NCI-H2171 treated with DMSO at 0.1 percent for 48 hours (cell line): ENCODE measurements around the gene ZNF8.
"Not testable (repeated sequence)": the region's sequence is repeated elsewhere in the genome, so short reads cannot be mapped to it uniquely, and the experiment has no call there.

Experiments used
- DNase-seq: peaks from one replicate; lab custom pipeline; 2025; lab: John Stamatoyannopoulos, UW

Gene ZNF8

DNA sequence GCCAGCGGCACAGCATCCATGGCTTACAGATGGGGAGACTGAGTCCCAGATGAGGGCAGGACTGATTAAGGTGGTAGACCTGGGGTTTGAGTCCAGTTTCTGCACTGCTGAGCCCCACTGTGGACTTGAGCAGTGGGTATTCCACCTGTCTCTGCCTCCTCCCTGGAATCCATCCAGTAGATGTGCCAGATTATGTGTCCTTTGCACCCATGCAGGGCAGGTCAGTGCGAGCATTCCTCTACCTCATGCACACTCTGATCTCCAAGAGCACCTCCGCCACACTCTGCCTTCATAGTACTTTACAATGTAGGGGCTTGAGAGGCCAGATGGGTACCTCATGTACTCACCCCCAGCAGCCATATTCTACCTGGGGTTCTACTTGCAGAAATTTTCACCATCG is 58.1 kb downstream of the ZNF8 start:
- no peak for DNase-seq

DNA sequence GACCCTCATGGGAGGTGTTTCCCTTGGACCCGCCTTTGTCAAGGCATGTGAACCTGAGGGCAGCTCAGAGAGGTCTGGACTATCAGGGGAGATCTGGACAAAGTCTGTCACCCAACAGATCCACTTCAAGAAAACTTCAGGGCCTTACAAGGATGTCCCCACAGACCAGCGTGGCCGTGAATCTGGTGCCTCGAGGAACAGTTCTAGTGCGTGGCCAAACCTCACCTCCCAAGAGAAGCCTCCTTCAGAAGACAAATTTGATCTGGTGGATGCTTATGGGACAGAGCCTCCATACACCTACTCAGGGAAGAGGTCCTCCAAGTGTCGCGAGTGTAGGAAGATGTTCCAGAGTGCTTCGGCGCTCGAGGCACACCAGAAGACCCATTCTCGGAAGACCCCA is 59.6 kb downstream of the ZNF8 start:
- DNase-seq = no peak

DNA sequence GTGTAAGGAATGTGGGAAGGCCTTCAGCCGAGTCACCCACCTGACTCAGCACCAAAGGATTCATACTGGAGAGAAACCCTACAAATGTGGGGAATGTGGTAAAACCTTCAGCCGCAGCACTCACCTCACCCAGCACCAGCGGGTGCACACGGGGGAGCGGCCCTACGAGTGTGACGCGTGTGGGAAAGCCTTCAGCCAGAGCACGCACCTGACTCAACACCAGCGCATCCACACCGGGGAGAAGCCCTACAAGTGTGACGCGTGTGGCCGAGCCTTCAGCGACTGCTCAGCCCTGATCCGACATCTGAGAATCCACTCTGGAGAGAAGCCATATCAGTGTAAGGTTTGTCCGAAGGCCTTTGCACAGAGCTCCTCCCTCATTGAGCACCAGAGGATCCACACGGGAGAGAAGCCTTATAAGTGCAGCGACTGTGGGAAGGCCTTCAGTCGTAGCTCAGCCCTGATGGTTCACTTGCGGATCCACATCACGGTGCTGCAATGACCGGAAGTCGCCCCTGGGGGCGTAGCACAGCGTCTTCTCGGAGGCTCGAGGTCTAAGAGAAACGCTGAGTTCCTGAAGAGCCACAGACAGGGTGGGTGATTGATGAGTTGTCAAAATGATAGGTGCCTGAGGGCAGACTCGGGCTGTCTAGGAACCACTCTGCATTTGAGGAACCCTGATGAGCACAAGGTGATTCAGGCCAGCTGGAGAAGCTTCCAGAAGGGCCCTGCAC is 60.2 kb downstream of the ZNF8 start:
- DNase-seq = no peak

DNA sequence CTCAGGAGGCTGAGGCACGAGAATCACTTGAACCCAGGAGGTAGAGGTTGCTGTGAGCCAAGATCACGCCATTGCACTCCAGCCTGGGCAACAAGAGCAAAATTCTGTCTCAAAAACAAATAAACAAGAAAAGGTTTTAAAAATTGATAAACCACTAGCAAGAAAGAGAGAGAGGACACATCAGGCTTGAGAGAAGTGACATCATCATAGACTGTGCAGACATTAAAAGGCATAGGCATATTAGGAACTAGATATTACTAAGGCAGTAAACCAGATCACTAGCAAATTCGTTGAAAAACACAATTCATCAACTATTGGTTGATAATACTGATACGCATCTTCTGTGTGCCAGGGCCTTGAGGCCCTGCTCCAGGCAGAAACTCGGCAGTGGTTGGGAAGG is 66.8 kb downstream of the ZNF8 start:
- no peak for DNase-seq

DNA sequence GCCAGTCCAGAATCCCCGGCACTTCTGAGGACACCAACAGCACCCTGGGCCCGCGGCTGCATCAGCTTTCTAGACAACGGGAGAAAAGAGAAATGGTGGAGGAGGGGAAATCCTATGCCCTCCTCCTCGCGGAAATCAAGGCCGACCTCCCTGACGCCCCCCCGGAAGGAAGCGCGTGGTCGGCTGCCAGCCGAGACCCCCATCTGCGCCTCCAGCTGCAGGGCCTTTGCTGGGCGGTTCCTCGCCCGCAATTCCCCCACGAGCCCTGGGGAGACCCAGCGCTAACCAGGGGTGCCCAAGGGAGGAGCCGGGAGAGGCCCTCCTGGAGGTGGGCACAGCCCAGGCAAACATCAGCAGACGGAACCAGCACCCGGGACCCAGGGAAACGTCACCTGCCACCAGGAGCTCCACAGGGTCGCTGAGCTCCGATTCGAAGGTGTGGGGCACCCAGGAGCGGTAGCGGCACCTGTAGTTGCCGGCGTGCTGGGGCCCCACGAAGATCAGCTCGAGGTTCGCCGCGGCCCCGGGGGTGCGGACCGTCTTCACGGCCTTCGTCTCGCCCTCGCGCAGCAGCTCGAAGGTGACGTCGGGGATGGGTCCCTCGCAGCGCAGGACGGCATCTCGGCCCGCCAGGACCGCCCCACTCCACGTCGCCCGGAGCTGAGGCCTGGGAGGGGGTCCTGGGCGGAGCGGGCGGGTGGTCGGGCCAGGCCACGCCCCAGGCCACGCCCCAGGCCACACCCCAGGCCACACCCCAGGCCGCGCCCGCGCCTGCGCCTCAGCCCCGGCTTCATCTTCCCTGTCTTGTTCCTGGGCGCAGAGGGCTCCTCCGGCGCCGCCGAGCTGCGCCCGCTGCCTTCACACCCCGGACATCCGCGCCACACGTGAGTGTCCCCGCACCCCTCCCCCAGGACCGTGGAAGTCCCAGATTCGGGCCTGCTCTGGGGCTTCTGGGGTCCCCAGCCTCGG is 68.5 kb downstream of the ZNF8 start:
- DNase-seq = peak; percentile 76

DNA sequence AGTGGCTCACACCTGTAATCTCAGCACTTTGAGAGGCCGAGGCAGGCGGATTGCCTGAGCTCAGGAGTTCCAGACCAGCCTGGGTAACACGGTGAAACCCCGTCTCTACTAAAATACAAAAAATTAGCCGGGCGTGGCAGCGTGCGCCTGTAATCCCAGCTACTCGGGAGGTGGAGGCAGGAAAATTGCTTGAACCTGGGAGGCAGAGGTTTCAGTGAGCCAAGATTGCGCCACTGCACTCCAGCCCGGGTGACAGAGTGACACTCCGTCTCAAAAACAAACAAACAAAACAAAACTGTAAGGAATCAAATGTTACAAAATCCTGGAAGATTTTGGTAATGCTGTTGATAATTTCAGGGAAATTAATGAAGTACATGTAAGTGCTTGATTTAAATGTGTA is 69.3 kb downstream of the ZNF8 start:
- not testable (repeated sequence) for DNase-seq

DNA sequence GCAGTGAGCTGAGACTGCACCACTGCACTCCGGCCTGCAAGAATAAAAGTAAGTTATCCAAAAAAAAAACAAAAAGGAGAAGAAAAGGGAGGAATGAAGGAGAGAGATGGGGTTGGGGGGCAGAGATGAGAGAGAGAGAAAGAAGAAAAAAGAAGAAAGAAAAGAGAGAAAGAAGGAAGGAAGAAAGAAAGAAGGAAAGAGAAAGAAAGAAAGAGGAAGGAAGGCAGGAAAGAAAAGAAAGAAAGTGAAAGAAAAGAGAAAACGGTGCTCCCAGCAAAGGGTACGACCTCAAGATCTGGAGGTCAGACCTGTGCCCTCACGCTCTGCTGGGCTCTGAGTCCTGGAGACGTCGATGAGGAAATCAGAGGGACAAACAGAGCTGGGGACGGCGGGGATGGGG is 70.8 kb downstream of the ZNF8 start:
- DNase-seq = no peak

DNA sequence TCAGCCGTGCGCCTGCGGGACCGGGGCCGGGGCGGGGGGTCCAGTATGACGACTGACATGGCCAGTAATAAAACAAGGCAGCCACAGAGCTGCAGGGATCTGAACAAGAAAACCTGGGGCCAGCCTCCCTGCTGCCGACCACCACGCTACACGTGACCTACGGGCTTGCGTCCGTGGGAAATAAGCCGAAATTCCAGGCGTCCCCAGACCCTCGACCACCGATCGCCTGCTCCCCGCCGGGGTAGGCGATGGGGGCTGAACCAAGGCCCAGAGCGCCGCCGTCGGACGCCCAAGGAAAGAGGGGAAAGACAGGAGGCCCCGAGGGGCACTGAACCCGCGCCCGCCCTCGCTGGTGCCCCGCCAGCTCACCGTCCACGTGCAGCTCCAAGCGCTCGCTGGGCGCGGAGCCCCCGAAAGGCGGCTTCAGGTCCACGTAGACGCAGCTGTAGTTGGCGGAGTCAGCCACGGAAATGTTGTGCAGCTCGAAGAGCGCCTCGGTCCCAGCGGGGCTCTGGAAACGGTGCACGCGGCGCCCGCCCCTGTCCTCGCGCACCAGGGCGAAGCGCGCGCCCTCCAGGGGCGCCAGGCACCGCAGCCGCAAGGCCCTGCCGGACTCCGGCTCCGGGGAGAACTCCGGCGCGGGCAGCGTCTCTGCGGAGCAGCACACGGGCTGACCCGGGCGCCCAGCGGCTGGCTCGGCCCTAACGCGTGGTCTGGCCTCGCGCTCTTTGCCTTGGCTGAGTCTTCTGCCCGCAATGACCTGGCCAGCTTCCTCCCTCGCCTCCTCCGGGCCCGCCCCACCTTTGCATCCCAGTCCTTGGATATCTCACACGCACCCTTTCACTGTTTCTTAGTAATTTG is 71.5 kb downstream of the ZNF8 start:
- no peak for DNase-seq

DNA sequence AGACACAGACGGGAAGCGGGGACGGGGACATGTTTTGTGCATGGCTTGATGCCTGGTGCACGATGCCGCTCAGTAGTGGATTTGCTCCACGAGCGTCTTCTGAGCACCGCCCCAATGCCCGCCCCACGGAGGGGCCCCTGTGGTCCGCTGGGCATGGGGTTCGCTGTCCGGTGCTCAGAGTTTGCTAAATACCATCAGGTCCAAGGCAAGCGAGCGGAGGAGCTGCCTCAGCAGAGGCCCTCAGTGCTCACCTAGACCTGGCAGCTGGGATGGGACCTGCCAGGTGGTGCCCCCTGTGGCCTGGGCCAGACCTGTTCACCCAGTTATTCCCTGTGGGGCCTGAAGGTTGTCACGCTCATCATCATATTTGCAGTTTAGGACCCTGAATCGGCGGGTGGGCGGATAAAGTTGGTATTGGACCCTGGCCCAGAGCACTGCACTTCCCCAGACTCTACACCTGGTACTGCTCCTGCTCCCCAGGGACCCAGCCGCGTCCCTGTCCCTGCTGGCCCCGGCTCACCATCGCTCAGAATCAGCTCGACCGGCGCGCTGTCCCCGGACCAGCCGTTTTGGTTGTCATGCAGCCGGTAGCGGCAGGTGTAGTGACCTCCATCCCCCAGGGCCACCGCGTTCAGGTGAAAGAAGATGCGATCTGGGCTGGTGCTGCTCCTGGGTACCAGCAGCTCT is 72.3 kb downstream of the ZNF8 start:
- DNase-seq = no peak

DNA sequence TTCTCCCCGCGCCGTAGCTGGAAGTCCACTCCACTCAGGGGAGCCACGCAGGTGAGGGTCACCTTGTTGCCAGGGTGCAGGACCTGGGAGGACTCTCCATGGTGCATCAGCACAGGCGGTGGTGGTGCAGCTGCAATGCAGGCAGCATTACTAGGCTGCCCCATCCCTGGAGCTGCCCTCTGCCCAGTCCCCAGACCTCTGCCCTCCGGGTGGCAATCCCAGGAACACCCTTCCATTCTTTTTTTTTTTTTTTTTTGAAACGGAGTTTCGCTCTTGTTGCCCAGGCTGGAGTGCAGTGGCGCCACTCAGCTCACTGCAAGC is 72.8 kb downstream of the ZNF8 start:
- DNase-seq = no peak

DNA sequence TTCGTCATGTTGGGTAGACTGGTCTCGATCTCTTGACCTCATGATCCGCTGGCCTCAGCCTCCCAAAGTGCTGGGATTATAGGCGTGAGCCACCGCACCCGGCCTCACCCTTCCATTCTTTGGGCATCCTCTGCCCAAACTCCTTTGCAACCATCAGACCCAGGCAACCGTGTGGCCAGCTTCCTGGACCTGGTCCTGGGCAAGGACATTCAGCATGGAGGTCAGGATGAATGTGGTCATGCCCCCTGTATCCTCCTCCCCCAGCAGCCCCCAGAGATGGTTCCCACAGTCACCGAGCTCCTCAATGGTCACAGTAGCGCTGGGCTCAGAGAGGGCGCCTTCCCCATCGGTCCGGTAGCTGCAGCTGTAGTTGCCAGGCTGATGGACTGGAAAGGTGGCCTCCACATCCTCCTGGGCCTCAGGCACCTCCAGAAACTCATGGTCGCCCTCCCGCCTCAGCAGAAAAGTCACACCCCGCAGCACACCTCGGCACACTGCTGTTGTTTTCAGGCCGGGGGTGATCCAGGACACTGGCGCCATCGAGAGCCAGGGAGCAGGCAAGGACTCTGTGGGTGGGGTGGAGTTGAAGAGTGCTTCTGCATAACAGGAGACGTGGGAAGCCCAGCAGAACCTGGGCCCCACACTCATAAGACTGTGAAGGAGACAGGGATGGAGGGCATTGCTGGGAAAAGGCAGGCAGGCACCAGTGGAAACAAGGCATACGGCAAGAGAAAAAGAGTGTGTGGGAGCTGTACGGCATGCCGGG is 73.4 kb downstream of the ZNF8 start:
- DNase-seq = no peak
